ENCODE results near the gene SMAD6. TPM values are rescaled to one million over a fixed set of nuclear protein-coding genes. Genes with fewer than 3 reads are reported as not detected.
A peak's percentile ranks its signal among the peaks of the same experiment; 100 is the strongest.

Gene SMAD6
- total RNA-seq, 1 donor from 2014 or later = 14.1 TPM

DNA sequence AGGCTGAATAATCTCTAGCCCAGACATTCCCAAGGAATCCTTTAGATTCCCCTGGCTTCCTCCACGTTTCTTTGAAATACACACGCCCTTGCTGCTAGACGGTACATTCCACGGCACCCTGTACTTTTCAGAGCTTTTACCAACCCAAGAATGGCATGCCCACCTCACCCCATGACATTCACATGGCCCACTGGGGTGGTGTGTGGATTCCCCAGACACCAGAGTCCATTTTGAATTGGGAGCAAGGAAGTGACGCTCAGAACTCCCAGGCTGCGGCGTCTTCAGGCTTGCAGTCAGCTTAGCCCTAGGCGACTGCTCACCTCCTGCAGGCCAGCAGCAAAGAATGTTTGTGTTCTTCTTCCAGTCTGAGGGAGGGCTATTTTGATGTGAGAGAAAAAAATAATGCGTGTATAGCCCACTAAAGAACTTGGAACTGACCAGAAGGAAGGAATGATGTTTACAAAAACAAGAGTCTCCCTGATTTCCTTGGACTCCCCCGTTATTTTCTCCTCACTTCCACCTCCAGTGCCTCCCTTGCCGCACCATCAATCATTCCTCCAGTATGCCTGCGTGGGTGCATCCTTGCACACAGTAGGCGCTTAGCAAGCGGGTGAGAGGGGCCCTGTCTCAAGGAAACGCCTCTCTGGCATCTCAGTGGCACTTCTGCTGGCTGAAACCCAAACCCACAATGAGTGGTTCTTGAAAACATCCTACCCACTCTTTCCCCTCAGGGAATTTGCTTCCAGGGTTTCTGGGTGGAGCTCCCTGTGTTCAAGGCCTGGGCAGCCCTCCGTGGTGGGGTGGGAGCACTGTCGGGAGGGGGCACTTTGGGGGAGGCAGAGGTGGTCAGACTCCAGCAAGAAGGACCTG lies 59.9 kb downstream of the SMAD6 start:
- intact Hi-C loops (cut with DNase I) = loop anchor here (5.0 kb wide), 1 partner anchor 60 kb away; the partner anchor contains the start of gene SMAD6
- ATAC-seq (ENCODE audit: poor library complexity) = no peak
- DNase-seq = no peak

DNA sequence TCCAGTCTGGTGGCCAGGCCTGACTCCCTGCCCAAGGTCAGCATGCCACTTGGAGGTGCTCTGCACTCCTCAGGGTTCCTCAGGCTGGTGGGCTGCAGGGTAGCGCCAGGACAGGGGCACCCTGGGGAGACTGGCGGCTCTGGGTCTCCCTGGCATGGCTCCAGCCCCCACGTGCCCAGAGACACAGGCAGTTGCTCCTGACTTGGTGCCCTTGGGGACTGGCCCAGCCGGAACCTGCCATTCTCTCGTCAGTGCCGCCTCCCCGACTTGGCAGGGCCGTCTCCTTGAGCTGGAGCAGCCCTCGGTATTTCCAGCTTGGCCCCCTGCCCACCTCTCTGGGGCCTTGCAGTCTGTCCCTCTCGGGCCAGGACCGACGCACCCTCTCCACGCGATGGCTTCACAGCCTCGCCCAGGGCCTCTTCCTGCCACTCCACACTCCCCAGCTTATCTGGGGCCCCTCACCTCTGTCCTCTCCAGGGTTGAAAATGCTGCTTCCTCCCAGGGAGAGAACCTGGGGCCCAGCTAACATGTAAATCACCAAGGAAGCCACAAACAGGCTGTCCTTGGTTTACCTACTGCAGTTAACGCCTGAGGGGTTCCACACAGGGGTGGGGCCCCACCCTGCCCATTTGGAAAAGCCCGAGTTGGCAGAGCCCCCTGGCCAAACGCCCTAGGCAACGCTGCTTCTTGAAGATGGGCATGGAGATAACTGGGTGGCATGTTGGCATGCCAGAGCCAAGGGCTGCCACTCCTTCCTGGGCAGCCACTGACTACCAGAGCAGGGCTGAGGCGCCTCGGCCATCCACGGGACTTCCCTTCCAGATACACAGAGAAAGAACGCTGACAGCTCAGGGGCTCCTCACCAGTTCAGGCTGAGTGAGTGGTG lies 61.4 kb downstream of the SMAD6 start:
- peak; percentile 95 for ATAC-seq (ENCODE audit: poor library complexity)
- peak; percentile 95 for DNase-seq
- intact Hi-C loops (cut with DNase I) = loop anchor here (5.0 kb wide), 1 partner anchor 61 kb away; the partner anchor contains the start of gene SMAD6

DNA sequence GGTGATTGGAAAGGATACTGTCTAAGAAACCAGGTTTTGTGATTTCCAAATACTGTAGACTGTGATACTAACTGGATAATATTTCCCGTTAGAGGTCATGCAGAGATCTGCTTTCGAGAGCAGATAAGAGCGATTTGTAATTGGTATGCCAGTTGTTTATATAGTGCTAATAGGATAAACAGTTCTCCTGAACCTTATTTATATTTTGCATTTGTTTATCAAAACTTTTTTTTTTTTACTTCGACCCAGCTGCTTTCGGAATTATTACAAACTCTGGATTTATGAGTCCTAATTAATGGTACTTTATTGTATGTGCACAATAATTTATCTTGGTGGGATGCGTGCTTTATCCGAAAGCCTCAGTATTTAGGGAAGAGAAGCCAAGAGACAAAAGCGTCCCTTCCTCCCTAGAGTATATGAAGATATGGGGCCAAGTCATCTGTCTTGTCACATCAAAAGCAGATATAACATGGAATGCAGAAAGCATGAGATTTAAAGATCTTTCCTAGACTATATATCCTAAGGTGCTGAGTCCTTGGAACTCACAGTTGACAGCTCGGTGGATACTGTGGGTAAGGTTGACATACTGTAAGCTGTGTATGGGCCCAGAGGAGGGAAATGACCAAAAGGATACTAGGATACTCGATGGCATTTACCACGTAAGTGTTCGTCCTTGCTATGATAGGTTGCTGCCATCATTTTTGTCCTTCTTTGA lies 62.2 kb downstream of the SMAD6 start:
- DNase-seq = no peak
- no peak for ATAC-seq (ENCODE audit: poor library complexity)
- intact Hi-C loops (cut with DNase I) = loop anchor here (5.0 kb wide), 1 partner anchor 62 kb away; the partner anchor contains the start of gene SMAD6

DNA sequence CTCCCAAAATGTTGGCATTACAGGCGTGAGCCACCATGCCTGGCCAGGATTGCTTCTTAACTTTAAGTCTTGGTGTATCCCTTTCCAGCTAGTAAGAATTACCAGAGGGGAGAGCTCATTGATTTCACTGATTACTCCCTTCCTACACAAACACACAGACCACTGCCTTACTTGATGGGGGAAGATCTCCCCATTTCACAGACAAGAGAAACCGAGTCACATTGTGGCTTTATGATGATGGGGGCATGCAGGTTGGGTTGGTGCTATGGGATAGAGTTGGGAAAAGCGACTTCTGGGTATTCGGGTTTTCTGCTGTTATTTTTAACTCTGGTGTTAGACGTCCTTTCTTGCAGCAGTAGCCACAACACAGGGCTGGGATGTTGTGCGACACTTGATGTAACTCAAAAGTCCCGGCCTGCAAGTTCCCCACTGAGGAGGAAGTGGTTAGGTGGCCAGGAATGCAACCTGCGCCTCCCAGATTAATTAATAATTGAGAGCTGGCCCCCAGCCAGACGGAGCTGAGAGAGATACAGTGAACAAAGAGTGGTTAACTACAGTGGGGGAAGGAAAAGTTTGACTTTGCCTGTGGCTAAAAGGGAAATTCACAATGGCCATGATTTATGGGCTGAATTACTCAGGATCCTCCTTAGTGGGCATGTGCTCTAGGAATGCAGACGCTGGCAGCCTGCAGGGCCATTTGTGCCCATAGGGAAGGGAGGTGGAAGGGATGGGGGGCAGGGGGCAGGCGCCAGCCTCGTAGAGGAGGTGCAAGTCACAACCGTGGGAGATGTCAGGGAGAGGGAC lies 63.6 kb downstream of the SMAD6 start:
- DNase-seq (peak; percentile 59), ATAC-seq (ENCODE audit: poor library complexity) (no peak)
- intact Hi-C loops (cut with DNase I) = no loop called here

DNA sequence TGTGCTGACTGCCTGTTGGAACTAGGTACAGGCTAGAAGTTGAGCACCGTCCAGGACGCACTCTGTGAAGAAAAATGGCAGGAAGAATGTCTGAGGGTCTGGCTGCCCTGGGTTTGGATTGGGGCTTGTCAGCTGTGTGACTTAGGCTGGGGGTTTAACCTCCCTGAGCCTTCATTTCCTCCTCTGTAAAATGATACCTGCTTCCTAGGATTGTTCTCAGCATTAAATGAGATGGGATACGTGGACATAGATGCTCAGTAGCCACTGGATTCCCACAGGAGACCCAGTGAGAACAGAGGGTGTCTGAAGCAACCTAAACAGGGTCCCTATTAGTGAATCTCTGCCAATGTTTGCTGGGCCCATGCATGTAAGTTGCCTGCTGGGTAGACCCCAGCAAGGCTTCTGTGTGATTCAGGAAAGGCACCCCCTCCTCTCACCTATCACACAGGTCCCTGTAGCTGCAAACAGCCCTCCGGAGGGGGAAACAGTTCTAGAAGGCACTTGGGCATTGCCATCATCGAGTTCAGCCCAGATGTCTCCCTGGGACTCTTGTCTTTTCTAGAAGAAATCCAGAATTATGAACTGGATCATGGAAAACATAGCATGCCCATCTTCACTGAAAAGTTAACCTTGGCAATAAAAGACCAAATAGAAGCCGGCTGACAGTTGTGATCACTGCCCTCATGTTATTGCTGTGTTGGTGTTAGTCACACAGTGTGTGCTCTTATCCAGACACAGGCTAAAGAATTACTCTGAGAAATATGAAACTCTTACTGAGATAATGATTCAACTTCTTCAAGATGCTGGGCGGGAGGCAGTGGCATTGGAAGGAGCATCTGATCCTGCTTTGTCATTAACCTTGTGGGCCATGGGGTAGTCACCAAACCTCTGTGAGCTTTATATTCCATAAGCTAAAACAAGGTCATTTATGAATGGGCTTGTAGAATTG lies 64.5 kb downstream of the SMAD6 start:
- DNase-seq = no peak

DNA sequence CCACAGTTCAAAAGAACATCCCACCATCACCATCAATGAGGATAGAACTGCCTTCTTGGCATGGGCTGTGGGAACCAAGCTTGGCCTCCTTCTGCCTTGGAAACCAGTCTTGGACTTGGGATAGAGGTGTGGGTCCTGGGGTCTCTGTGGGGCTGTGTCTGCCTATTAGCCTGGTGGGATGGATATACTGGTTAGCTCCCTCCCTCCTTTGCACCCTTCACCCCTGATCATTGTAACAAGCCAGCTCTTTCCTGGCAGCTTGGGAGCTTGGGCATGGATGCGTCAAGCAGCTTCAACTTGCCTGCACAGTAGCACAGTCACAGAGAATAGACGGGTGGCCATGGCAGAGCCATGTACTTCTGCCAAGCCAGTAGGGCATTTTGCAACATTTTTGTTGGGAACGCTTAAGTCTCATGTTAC lies 65.2 kb downstream of the SMAD6 start:
- DNase-seq (no peak), ATAC-seq (ENCODE audit: poor library complexity) (no peak)
- intact Hi-C loops (cut with DNase I) = no loop called here

More for the DNA sequence above, 64.5 kb downstream of the SMAD6 start:
- intact Hi-C loops (cut with DNase I) = no loop called here
- ATAC-seq (ENCODE audit: poor library complexity) = no peak

DNA sequence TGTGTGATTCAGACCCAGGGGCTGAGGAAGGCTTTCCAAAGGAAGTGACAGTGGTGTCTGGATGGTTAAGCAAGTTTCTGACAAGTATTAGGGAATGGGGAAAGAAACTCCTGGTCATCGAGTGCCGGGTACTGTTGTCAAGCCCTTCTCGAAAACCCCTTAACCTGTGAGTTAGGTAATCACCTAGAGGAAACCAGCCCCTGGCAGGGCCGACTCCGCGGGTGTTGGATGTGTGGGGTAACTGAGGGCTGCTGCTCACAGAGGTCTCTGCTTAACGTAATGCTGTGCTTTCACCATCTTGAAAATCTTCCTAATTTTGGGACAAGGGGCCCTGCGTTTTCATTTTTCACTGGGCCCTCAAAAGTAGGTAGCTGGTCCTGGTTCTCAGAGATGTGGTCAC lies 67.0 kb downstream of the SMAD6 start:
- intact Hi-C loops (cut with DNase I) = no loop called here
- ATAC-seq (ENCODE audit: poor library complexity) (no peak), DNase-seq (no peak)

DNA sequence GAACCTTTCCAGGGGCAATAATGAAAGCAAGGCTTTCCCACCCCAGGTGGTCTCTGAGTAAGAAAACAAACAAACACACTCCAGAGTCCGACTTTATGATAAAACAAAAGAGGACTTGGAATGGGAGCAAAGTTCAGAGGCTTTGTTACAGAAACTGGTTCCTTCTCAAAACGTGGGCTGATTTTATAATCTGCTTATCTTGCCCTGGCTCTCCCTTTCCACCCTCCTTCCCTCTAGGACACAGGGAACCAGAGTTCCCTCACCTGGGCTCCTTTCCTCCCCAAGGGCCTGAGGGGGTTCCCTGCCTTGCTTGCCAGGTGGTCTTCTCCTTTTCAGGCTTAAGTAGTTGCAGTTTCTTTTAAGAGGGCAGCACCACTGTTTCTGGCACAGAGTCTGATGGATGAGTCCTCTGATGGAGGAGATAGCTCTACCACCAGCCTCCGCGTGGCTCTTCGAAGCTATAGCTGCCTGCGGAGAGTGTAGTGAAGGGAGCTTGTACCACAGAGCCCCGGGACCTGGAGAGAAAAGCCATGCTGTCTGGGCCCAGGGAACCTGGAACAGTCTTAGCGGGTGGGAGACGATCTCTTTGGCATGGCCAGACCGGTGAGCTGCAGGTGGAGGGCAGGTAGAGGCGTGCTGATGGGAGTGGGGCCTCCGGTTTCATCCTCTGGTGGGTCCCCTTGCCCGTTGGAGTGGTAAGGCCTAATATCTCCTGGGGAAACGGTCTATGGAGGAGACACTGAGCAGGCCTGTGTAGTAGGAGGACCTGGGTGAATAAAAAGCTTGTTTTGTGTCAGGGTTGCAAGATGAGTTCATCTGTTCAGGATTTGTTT lies 68.7 kb downstream of the SMAD6 start:
- no peak for DNase-seq
- ATAC-seq (ENCODE audit: poor library complexity) = no peak
- intact Hi-C loops (cut with DNase I) = loop anchor here (5.0 kb wide), 2 partner anchors 63 to 168 kb away; no protein-coding TSS in a partner anchor

DNA sequence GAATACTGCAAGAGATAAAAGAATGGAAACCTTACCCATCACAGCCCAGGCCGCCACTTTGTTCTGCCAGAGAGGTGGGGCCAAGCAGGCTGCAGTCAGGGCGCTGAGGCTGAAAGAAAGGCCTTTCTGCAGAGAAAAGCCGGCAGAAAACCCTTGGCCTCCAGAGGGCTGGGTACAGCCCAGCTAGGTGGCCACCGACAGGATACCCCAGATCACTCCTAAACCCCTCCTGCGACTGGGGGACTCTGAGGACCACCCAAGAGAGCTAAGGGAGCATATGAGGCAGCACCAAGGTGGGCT lies 69.3 kb downstream of the SMAD6 start:
- ATAC-seq (ENCODE audit: poor library complexity) (no peak), DNase-seq (no peak)
- intact Hi-C loops (cut with DNase I) = loop anchor here (5.0 kb wide), 2 partner anchors 64 to 169 kb away; no protein-coding TSS in a partner anchor

DNA sequence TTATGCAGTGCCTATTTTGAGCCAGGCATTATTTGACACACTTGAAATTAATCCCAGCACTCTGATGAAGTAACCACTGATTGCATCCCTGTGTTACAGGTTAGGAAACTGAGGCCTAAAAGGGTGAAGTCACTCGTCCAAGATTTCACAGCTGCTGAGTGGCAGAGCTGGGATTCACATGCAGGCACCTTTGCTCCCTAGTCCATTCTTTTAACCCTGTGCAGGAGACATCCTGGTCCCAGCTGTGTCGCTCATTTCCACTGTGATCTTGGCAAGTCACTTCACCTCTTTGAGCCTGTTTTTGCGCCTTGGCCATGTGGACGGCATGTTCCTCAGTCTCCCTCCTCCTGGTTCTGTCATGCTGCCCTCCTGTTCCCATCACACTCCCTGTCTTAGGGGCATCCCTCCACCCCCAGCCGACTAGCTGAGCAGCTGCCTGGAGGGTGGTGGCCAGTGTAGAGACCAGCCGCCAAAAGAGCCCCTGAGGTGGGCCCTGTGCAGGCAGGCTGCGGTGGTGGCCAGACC lies 70.6 kb downstream of the SMAD6 start:
- intact Hi-C loops (cut with DNase I) = loop anchor here (5.0 kb wide), 2 partner anchors 65 to 170 kb away; no protein-coding TSS in a partner anchor
- no peak for DNase-seq
- peak; percentile 9 for ATAC-seq (ENCODE audit: poor library complexity)

DNA sequence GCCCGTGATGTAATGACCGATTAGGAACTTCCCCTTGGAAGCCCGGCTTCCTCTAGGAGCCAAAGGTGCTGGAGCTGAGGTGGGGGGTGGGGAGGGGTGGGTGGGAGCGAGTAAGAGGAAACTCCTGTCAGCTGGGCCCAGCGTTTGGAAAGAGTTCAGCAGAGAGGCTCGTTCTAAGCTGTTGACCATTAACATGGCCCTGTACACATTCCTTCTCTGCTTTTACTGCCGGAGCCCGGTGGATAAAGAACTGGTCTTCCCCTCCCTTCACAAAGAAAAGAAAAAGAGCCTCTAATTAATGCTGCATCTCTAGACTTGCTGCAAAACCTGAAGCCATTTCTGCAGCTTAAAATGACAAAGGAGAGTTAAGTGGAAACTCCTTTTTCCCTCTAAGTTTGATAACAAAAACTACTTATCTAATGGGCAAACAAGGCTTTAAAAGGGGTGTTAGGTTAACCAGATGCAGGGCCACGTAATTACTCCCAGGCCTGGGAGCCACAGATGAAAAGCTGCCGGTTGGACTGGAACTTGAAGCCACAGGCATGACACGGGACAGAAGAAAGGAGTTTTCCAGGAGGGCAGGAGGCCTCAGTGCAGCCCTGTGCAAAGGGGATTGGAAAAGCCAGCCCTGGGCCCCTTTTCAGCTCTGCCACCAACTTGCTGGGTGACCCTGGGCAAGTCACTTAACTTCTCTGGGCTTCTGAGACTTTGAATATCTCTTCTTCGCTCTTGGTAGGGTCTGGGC lies 71.3 kb downstream of the SMAD6 start:
- intact Hi-C loops (cut with DNase I) = loop anchor here (5.0 kb wide), 2 partner anchors 66 to 171 kb away; no protein-coding TSS in a partner anchor
- peak; percentile 3 for ATAC-seq (ENCODE audit: poor library complexity)

DNA sequence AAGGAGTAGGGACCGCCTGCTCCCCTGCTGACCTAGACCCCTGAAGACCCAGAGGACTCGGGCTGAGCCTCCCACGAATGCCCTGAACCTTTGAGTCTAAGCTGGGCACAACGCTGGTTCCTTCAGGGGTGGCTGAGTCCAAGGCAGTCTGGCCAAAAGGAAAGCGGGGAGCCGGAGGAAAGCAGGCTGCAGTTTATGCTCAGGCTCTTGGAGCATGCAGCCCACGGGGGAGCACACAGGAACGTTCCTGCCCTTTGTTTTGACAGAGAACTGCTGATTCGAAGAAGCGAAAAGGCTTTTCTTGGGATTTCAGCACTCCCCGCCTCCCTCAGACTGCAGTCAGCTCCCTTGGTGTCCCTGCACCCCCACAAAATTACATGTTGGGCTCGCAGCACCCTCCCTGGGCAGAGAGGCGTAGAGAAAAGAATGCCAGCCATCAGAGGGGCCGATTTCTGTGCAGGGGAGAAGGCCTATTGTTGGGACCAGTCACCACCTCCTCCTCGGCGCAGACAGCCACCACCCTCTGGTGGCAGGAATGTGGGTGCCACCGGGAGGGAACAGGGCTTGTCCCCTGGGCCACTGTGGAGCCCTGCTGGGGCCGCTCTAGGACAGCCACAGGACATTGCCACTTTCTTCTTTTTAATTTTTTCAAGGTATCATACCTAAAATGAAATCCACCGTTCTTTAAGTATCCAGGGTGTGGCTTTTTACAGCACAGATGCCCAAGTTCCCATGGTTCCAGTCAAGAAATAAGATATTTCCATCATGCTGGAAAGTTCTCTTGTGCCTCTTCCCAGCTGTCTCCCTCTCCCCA lies 72.2 kb downstream of the SMAD6 start:
- intact Hi-C loops (cut with DNase I) = loop anchor here (5.0 kb wide), 2 partner anchors 67 to 172 kb away; no protein-coding TSS in a partner anchor
- ATAC-seq (ENCODE audit: poor library complexity) (peak; percentile 96), DNase-seq (peak; percentile 90)

More for the DNA sequence above, 71.3 kb downstream of the SMAD6 start:
- peak; percentile 49 for DNase-seq

DNA sequence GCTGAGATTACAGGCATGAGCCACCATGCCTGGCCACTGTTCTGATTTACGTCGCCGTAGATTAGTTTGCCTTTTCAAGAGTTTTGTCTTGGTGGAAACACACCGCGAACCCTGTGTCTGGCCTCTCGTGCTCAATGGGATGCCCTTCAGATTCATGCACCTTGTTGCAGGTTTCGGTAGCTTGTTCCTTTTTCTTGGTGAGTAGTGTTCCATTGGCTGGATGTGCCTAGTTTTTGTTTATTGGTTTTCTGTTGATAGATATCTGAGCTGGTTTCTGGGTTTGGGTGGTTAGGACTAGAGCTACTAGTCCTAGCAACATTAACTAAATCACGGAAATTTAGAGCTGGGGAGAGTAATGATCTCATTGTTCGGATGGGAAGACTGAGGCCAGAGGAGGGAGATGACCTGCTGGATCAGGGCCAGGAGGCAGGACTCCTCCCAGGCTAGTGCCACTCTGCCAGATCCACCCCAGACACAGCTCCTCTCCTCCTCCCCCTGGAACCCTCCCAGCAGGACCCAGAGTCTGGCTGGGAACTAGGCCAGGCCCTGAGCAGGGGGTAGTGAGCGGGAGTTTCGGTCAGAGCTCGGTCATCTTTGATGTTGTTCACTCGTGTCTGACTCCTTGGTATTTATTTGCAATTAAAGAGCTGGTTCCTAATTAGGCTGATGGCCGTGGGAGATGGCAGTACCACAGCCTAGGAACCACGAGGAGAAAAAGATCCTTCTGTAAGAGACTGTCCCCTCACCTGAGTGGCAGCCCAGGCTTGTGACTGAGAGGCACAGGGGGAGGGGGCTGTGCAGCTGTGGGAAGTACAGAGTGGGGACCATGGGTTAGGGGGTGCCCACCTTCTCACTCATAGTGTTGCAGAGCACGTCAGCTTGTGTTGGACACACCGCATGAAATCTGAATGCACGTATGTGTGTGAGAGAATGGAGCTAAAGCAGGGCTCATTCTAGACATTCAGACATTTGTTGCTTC lies 73.4 kb downstream of the SMAD6 start:
- ATAC-seq (ENCODE audit: poor library complexity) = peak; percentile 46
- intact Hi-C loops (cut with DNase I) = loop anchor here (5.0 kb wide), 1 partner anchor 77 kb away; no protein-coding TSS in a partner anchor
- DNase-seq = peak; percentile 60
